HG03571 (cell line): ENCODE measurements around the gene CTR9.

Experiments
- ATAC-seq: cut with Tn5 transposase; IDR thresholded peaks from one replicate; pipeline ENCODE4 v1.9.1; 2021; ENCODE audit not compliant: unreplicated experiment

The CTR9 gene

DNA sequence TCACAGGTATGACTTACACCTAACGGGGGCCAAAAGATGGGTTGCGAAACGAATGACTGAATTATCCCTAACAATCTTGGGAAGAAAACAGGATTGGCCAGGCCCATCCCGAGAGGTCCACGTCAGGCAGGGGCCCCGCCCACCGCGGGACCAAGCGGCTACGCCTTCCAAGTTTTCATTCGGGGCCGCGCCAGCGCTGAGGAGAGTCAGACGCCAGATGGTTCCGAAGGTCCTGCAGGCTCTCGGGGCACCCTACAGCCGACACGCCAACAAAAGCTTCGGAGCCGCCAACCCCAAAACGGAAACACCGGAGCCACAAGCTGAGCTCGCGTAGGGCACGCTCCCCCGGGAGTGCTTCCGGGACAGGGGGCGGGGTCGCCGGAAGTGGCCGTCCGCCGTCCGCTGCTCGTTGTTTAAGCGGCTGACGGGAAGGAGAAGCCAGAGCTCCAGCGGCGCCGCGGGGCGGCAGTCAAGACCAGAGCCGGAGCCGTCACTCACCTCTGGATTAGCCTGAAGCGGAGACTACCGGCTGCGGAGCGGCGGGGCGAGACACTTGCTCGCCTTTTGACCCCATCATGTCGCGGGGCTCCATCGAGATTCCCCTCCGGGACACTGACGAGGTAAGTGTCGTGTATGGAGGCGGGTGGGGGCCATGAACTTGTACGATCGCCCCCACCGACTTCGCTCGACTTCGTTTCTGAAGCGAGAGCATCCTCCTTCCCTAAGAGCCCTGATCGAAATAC, at the start of gene CTR9:
TSS of gene CTR9 (plus strand) at position 409 of the 743 bp plus-strand sequence. CDS start at position 576, 167 bp downstream.
- peak; percentile 89 for ATAC-seq

DNA sequence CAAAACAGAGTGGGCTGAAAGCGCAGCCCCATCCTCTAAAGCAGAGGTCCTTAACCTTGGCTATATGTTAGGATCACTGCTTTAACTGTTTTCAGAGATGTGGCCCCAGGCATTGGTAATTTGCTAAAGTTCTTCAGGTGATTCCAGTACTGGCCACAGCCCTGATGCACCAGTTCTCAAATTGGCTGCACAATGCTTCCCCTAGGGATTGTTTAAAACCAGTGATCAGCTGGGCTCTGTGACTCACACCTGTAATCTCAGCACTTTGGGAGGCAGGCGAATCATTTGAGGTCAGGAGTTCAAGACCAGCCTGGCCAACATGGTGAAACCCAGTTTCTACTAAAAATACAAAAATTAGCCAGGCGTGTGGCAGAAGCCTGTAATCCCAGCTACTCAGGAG, 49.1 kb upstream of the CTR9 start:
- ATAC-seq: no peak

DNA sequence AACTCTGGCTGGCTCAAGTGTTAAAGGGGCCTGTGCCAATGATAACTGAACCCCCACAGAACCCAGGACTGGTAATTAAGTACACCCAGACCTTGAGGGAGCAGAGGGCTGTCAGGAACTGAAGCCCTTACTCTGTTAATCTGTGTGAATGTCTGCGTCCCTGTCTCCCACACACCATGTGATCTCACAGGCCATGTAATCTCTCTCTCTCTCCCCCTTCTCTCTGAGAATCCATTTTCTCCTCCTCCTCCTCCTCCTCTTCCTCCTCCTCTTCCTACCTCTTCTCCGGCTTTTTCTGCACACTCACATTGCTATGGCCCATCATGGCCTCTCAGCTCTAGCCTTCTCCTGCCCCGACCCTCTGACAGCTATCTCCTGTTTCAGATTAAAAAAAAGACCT, 42.9 kb upstream of the CTR9 start:
- no peak for ATAC-seq

DNA sequence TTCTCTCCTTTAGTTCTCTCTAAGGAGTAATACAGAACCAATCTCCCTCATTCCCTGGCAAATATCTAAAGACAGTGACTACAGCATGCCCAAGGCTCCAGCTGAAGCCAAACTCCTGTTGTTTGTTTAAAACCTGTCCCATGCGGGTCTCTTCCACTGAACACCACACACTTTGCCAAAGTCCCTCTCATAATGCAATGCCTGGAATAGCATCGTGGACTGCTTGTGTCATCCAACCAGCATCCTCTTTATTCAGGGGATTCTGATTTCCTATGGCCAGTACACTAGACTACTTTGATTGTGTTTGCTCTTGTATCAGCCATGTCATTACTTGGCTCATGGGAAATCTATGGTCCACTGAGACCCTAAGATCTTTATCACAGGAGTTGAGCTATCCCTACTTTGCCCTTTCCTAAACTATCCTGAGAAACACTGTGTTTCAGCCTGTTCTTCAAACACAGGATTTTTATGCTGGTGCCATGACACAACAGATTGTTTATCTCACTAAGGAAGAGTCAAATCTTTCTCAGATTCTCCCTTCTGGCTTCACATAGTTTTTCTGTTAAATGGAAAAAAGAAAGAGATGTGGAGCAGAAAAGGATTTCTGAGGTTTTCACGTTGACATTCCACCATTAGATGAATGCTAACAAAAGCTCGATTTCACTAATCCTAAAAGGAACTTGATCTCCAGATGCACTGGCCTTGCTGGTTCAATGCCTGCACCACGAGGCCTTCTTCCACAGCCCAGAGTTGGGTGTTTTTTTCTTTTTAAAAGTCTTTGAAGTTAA, 41.6 kb upstream of the CTR9 start:
- ATAC-seq: no peak

DNA sequence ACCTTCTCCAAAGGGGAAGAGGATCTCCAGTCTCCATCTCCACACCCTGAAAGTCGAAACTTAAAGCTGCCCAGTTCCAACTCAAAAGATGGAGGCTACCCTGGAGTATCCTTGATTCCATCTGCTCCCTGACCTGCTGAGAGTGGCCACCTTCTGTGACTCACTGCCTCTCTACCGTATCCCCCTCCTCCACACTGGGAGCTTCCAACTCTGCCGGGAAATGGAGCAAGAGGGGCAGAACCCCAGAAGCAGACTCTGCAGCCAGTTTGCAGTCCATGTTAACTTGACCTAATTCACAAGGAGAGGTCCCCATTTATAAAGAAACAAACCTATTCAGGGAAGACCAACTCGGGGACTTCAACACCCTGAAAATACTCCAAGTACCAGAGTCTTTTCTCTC, 35.5 kb upstream of the CTR9 start:
- no peak for ATAC-seq

DNA sequence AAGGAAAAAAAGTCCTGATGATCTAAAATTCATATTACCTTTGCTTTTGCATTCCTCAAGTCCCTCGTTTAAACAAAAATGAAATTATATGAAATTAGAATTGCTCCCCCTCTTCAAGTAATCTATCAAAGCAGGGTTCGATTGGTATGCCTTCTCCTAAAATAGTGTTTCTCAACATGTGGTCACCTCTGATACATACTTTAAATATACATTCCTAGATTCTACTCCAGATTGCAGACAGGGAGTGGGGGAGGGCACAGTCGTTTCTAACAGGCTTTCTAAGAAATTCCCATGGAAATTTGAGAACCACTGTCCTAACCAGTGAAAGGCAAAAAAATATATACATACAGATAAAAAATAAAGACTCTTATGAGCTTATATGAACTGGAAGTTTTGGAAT, 34.9 kb upstream of the CTR9 start:
- no peak for ATAC-seq

DNA sequence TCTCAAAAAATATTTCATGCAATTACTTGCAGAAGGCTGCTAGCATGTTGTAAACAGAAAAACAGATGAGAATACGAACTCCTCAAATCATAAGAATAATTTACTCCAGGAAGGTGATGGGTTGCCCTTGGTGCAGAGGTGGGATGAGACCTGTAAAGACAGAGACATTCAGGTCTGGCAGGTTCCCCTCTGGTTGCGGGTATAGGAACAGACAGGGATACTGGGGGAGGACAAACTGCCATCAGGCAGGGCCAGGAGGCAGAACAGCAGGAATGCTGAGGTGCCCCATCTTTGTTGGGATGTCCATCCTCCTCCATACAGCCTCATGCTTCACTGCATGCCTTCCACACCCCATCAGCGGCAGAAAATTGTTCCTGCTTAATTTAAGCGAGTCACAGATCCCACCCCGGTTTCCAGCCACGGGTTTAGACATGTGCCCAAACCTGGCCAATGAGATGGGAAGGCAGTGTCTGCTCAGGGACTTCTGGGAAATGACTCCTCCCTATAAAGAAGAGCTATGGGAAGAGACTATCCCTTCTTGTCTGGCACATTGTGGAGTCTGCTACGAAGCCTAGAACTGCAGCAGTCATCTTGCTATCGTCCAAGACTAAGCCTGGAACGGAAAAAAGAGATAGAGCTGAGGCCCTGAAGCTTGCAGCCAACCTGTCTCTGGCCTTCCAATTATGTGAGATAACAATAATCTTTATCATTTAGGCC, 34.3 kb upstream of the CTR9 start:
- no peak for ATAC-seq

DNA sequence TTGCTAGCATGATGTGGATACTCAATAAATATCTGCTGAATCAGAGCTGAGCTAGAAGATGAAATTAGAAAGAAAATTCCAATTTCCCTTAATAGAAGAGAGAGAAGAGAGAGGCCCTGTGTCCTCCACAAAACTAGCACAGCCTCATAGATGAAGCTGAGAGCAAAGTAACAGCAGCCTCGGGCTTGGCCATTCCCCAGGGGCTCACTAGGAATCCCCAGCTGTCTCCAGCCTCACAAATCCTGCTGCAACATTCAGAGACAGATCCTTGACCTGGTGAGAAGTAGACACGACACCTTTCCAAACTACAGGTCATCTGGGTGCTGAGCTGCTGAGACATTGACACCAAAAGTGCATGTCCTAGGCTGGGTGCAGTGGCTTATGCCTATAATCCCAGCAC, 31.4 kb upstream of the CTR9 start:
- ATAC-seq: no peak

DNA sequence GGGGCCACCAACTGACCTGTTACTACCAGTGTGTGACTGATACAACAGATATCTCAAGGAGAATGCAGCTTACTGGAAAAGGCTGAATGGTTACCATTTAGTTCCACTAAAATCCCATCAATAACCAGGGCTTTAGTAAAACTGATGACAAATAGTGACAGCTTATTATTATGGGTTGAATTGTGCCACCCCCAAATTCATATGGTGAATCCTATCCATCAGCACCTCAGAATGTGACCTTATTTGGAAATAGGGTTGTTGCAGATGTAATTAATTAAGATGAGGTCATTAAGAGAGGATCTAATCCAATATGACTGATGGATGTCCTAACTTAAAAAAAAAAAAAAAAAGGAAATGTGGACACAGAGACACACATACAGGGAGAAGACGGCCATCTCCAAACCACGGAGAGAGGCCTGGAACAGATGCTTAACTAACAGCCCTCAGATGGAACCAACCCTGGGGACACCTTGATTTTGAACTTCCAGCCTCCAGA, 30.1 kb upstream of the CTR9 start:
- no peak for ATAC-seq

DNA sequence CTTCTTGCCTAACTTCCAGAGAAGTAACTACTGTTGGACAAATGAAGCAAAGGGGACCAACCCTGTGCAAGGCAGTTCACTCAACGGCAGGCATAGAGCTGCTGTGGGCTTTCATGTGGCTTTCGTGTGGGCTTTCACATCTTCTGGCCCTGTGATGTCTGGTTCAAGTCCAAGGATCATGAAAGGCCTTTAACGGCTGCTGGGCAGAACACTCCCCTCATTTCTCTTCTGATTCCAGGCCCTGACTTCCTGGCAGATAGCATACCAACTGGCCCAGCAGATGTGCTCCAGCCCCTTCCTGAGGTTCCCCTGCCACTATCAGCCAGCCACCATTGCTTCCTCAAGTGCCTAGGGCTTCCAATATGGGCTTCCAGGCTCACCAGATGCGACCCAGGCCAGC, 28.7 kb upstream of the CTR9 start:
- ATAC-seq: no peak

DNA sequence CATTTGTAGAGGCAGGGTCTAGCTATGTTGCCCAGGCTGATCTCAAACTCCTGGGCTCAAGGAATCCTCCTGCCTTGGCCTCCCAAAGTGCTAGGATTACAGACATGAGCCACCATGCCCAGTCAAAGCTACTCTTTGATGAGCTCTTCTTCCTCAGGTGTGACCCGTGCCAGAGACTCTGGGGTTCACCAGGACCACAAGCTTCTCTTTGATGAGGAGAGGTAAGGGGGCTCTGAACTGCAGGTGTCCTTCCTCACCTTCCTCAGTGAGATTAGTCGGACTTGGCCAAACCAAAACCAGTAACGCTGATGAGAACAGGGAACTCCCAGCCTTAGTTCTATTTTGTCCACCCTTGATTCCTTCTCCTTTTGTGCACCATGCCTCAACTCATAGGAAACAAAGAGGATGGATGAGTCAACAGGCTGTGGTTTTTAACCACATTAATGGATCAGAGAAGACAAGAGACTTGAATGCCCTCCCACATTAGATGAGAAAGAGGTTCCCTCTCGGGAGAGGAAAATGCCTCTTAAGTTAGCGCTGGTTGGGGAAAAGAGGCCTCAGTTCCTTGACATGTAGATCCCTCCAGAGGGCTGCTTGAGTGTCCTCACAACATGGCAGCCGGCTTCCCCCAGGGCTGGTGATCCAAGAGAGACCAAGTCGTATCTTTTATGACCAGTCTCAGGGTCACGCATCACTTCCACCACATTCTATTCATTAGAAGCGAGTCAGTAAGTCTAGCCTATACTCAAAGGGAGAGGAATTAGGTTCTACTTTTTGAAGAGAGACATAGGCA, 25.7 kb upstream of the CTR9 start:
- no peak for ATAC-seq

DNA sequence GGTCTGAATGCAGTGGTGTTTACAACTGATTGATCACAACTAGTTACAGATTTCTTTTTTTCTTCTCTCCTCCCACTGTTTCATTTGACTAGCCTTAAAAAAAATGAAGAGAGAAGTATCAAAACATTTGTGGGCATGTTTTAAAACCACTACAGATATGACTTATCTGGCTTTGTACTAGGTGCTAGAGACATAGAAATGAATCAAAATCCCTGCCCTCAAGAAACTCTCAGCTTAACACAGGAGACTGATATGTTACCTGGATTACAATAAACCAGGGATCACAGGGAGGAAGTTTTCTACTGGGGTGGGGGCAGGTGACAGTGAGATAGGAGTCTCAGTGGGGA, 25.2 kb upstream of the CTR9 start:
- ATAC-seq: no peak

DNA sequence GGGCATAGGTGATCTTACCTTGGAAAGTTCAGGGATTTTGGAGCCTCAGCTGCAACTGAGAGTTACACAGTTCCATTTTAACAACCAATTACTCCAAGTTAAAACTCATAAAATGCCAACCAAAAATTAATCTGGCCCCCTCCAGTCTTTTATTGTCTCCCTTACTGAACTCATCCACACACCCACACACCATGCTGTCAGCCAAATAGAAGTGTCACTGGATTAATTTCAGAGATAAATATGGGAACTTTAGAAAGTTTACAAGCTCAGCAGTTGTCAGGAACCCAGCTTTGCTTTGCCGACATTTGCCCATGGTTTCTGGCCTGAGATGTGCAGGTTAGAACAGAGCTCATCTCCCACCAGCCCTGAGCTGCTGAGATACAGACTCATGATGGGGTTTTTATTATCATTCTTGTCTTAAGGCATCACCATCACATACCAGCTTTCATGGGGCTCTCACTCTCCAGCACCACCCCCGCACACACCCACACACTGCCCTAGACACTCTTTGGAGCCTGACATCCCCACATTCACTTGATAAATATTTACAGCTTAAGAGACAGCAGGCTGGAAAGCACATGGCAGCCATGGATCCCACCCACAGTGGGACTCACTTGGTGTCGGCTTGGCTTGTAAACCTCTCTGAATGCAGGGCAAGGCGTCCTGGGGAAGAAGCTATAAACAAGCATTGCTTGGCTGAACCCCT, 23.7 kb upstream of the CTR9 start:
- no peak for ATAC-seq

DNA sequence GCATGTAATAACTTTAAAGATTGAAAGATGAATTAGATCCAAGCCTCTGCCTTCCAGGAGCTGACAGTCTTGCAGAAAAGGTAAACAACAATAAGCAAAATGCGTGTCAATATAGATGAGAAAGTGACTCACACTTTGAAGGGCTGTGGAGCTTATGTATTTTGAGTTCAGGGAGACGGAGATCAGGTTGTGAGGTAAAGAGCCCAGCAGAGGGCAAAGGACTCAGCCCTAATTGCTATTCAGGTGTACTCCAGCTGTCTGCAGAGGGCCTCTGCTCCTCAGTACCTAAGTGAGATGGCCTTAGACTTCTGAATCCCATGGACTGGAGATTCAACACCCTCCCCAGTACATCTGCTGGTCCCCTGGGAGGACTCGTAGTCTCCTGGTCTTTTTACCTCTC, 22.9 kb upstream of the CTR9 start:
- ATAC-seq: no peak

DNA sequence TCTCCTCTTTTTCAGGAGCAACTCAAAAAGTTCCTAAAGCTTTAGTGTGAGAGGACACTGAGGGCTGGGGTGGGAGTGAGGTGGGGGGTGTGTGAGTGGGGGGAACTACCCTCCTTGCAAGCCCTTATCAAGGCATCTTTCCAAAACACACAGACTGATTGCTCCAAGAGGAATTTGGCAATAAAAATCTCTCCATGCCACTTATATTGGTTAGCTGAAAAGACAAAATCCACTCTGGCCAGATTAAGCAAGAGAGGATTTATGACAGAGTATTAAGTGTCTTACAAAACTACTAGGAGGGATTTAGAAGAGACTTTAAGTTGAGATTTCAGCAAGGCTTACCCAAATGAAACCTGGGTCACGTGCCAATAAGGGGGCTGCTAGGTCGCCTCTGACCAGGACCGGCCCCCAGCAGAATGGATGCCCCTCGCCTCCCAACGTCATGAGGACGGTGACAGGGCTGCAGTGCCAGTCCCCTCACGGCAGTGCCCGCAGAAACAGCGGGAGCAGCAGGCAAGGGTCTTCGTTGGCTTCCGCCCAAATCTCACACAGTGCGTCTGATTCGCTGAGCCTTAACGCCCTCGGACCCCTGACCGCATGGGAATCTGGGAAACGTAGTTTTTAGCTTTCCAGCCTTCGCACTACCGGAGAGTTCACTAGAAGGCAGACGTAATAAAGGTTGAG, 22.1 kb upstream of the CTR9 start:
- ATAC-seq: no peak

DNA sequence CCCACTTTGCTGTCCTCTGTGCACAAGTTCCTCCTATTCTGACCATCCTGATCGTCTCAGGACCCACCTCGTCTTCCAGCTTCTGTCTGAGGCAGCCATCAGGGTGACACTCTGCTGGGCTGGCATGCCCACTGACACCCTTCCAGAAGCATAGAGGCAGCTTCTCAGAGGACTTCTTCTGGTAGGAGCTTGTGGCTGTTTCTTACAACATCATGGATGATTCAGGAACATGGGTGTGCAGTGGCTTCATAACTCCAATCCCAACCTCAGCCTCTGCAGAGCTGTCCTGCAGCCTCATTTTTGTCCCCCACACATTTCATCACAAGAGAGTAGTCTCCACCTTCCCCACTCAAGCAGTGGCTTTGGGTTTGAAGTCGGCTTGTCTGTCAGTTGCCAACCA, 20.9 kb upstream of the CTR9 start:
- ATAC-seq: no peak

DNA sequence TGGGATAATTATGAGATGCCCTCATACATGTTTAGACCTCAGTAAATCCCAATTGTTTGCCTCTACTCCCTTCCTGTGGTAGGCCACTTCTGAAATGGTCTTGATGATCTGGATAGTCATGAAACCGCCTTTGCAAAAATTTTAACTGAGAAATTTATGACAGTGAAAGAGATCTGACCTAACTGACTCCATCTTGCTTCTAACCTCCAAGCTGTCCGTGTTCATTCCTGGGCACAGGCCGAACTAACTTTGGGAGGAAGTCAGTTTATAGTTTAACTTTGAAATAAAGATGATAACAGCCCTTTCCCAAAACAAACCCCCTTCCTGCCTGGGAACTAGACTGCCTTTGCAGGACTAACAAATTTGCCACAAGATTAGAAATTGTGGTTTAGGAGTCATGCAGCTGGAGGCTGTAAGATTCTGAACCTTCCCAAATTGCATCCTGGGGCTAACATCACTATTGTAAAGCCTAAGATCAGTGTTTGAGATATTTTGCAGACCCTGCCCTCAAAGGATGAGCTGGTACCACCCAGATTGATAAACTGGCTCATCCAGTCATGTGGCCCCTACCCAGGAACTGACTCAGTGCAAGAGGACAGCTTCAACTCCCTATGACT, 19.9 kb upstream of the CTR9 start:
- ATAC-seq: no peak

DNA sequence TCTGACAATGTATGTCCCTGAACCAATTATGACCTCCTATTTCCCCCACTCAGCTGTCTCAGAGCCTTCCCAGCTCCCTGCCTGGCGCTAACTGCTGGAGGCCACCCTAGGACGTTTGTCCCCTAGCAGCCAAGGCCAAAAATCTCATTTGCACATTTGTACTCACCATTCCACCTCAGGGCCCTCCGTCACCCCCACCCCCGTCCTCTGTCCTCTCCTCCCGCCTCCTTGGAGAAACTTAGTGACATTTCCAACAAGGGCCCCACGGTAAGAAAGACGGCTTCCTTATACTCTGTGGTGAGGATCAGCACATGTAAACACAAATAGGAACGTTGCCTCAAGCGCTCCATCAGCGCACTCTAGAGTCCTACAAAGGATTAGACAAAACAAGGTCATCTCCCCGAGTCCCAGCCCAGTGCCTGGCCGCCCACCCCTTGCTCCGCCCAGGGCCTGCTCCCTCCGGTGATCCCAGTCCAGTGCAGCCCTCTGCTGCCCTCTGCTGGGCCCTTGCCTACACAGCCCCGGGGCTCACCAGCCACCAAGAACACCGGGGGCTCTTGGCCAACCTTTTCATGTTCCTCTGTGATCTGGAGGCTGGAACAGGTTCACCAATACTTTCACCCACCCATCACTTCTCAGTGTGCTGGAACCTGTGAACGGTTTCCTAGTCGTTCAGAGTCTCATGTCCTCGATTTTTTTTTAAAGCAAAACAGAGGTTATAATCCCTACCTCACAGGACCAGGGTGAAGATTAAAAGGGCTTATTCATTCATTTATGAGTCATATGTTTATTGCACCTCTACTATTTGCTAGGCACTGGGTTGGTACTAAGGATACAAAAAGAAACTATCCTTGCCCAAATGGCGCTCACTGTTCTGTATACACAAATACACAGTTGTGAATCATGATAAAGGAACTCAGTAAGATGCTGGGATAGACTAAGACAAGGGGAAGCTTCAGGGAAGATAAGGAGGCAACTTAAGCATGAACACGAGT, 15.3 kb upstream of the CTR9 start:
- peak; percentile 99 for ATAC-seq
